Measurements from ENCODE around the gene ZNF469.
"Not testable (repeated sequence)": the region's sequence is repeated elsewhere in the genome, so short reads cannot be mapped to it uniquely, and the experiment has no call there.

Gene ZNF469

DNA sequence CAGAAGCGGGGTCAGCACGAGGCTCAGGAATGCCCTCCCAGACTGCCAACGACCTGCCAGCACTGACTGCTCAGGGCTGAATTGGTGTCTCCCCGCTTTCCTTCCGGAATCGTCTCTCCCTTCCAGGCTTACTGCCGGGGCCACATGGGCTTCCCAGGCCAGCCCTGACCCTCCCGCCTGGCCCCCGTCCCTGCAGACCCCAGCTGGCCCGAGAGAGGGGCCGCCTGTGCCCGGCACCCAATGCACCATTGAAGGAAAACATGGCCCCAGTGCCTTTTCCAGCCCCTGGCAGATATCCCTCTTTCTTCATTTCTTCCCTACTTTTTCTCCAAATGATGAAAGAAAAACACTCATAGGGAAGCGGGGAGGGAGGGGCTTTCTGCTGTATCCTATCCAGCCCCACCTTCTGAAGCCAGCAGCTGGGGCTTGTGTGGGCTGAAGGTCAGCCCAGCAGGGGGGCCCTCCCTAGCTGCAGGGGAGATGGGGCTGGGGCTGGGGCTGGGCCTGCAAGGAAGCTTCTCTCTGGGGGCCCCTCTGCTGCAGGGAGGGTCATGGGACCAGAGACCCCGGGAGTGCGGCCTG, 25.9 kb downstream of the ZNF469 start:
- Mint-ChIP-seq H3K27ac (peak overlapping the region; percentile 46 to 95 (median 72)), H3K9me3 (no peaks in the 10 kb centered on the region), H3K4me1 (peaks cover 43% of the 10 kb centered on the region), H3K27me3 (ENCODE audit: low read depth) (peaks cover 3% of the 10 kb centered on the region), H3K36me3 (ENCODE audit: low read depth) (no peaks in the 10 kb centered on the region), H3K4me3 (peak overlapping the region in 2 of 3 experiments; percentile 32 to 56)
- TF ChIP-seq CTCF (IDR thresholded peaks at IDR 0.05; ENCODE audit: unreplicated experiment in 3 of 3): no peak

DNA sequence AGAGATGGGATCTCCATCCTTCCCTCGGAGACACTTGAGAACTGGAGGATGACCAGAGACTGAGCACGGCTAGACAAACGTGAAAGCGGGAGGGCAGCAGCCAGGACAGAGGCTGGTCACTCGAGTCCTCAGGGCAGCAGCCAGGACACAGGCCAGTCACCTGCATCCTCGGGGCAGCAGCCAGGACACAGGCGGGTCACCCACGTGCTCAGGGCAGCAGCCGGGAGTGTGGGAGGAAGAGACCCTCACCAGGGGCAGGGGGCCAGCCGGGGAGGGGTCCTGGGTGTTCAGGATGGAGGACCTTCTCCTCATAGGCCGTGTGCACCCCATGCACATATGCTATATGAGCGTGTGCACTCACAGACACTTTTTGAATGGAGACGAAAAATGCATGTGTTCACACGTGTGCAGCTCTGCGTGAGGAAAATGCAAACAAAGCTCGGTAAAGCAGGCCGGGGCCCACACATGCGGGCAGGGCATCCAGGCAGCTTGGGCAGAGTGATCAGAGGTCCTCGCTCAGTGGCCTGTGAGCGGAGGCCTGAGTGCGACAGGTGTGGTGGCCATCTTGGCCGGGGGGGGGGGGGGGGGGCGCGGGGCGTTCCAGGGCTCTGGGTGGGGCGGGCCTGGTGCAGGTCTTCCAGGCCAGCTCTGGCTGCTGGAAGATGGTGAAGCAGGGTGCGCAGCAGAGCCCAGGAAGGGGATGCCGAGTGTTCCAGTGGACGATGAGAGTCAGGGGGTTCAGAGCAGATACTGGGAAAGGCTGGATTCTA, 26.7 kb downstream of the ZNF469 start:
- H3K4me1 Mint-ChIP-seq: peaks cover 38% of the 10 kb centered on the region
- no peaks in the 10 kb centered on the region for H3K36me3 Mint-ChIP-seq (ENCODE audit: low read depth)
- H3K27me3 Mint-ChIP-seq (ENCODE audit: low read depth): peaks cover 3% of the 10 kb centered on the region
- TF ChIP-seq CTCF (IDR thresholded peaks at IDR 0.05; ENCODE audit: unreplicated experiment in 3 of 3): no peak
- H3K4me3 Mint-ChIP-seq: no peak overlapping the region
- peak overlapping the region in 2 of 3 experiments; percentile 37 to 72 for H3K27ac Mint-ChIP-seq
- no peaks in the 10 kb centered on the region for H3K9me3 Mint-ChIP-seq

- Mint-ChIP-seq H3K4me1 (peaks cover 31% of the 10 kb centered on the region), H3K27ac (peak overlapping the region in 2 of 3 experiments; percentile 38 to 72)
- not testable (repeated sequence) for H3K9me3 Mint-ChIP-seq; H3K27me3 Mint-ChIP-seq (ENCODE audit: low read depth); H3K4me3 Mint-ChIP-seq; H3K36me3 Mint-ChIP-seq (ENCODE audit: low read depth)
Measured at GRCh38 chr16:88410297-88410968, 27.7 kb downstream of the ZNF469 start.

DNA sequence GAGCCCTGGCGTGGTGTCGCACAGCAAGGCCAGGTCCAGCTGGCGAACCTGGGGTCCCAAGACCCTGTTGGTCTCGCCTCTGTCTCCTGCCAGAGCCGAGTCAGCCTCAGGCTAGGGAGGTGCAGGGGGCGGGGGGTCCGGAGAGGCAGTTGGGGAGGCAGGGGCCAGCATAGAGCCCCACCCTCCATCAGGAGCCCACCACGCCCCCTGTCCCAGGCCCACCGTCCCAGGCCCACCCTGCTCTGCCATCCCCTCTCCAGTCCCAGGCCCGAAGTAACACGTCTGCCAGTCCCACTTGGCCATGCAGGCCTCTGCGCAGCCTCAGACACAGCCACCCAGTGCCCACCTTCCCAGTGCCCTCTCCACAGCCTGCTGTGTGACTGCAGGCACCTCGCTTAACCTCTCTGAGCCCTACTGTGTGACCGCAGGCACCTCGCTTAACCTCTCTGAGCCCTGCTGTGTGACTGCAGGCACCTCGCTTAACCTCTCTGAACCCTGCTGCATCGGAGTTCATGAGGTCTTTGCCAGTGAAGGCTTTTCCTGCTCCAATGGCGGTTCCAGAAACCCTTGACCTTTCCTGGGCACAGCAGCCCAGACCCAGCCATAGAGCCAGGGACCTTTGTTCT, 29.3 kb downstream of the ZNF469 start:
- peaks cover 19% of the 10 kb centered on the region for H3K4me1 Mint-ChIP-seq
- H3K4me3 Mint-ChIP-seq: no peak overlapping the region
- H3K27me3 Mint-ChIP-seq (ENCODE audit: low read depth): no peaks in the 10 kb centered on the region
- H3K27ac Mint-ChIP-seq: peak overlapping the region in 1 of 3 experiments; percentile 76
- H3K36me3 Mint-ChIP-seq (ENCODE audit: low read depth): no peaks in the 10 kb centered on the region
- no peak for TF ChIP-seq CTCF (IDR thresholded peaks at IDR 0.05; ENCODE audit: unreplicated experiment in 3 of 3)
- H3K9me3 Mint-ChIP-seq: no peaks in the 10 kb centered on the region

- Mint-ChIP-seq H3K27me3 (ENCODE audit: low read depth) (no peaks in the 10 kb centered on the region), H3K36me3 (ENCODE audit: low read depth) (no peaks in the 10 kb centered on the region), H3K4me1 (peaks cover 16% of the 10 kb centered on the region), H3K9me3 (no peaks in the 10 kb centered on the region), H3K27ac (peak overlapping the region in 1 of 3 experiments; percentile 76), H3K4me3 (no peak overlapping the region)
- TF ChIP-seq CTCF (IDR thresholded peaks at IDR 0.05; ENCODE audit: unreplicated experiment in 3 of 3): no peak
Measured at GRCh38 chr16:88412766-88413165, 30.0 kb downstream of the ZNF469 start.

DNA sequence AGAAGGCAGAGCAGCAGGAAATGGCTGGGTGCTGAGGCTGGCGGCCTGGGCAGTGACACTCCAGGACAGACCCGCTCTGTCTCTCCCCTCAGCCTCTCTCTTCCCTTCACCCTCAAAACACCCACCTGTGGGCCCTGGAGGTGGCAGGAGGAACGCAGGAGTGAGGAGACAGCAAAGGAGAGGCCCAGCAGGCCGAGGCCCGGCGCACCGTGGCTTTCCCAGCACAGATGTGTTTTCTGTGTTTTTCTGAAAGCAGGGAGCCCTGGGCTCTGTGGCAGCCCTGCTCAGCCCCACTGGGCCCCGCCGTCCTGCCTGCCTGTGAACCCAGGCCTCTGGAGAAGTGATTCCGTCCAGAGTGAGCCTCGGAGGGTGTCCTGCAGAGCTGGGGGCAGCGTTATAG, 30.5 kb downstream of the ZNF469 start:
- H3K4me3 Mint-ChIP-seq: no peak overlapping the region
- TF ChIP-seq CTCF (IDR thresholded peaks at IDR 0.05; ENCODE audit: unreplicated experiment in 3 of 3): no peak
- H3K9me3 Mint-ChIP-seq: no peaks in the 10 kb centered on the region
- H3K36me3 Mint-ChIP-seq (ENCODE audit: low read depth): no peaks in the 10 kb centered on the region
- no peaks in the 10 kb centered on the region for H3K27me3 Mint-ChIP-seq (ENCODE audit: low read depth)
- H3K27ac Mint-ChIP-seq: no peak overlapping the region
- H3K4me1 Mint-ChIP-seq: peaks cover 11% of the 10 kb centered on the region
